Ovary (tissue), 9 donors: ENCODE results near the gene FGD3. TPM values are rescaled to one million over a fixed set of nuclear protein-coding genes. Genes with fewer than 3 reads are reported as not detected.

Experiments
- DNase-seq, 5 donors: peaks; one replicate each; pipeline ENCODE4 v3.0.0-alpha.2; 2019 to 2020
- H3K27ac ChIP-seq, 2 donors: fragments of 200-600 bp; one replicate each; pipeline versions ENCODE4 v1.5.1 to v1.8.0; 2019 to 2022
- H3K27me3 ChIP-seq: fragments of 200-600 bp; one replicate; pipeline ENCODE4 v1.8.0; 2022
- H3K36me3 ChIP-seq: fragments of 200-600 bp; sonication (generic); one replicate; pipeline ENCODE4 v1.5.1; 2019
- H3K4me1 ChIP-seq: one replicate; pipeline ENCODE4 v1.8.1; 2013; ENCODE audit warnings: mild to moderate bottlenecking, moderate library complexity; ENCODE audit not compliant: insufficient read depth
- H3K4me3 ChIP-seq: fragments of 200-600 bp; sonication (generic); one replicate; pipeline ENCODE4 v1.5.1; 2017
- H3K9me3 ChIP-seq, 2 donors: fragments of 200-600 bp in 1 of 2; sonication (generic) in 1 of 2; one replicate each; pipeline versions ENCODE4 v1.5.1 to v1.8.1; 2013 to 2019; ENCODE audit warnings: mild to moderate bottlenecking in 1 of 2, moderate library complexity in 1 of 2
- EP300 ChIP-seq: sonication (generic); formaldehyde crosslinking; IDR thresholded peaks from one replicate; pipeline ENCODE4 v1.6.1; 2017; ENCODE audit warnings: antibody characterized with exemption
- POLR2A ChIP-seq: fragments of 450-650 bp; IDR thresholded peaks from one replicate; pipeline ENCODE4 v1.6.1; 2017; ENCODE audit warnings: antibody characterized with exemption, mild to moderate bottlenecking, moderate library complexity
- WGBS, 3 donors: extraction: QIAGEN DNeasy Blood & Tissue Kit in 1 of 3; methylation state at CpG; one replicate each; pipeline versions ENCODE4 v1.1.5 to v1.1.7; 2013 to 2017; 5-methylcytosine and 5-hydroxymethylcytosine counted together
- intact Hi-C, 4 donors: fragments of 100-400 bp; cut with DNase I; formaldehyde crosslinking; loops; one replicate each; pipeline versions ENCODE4 v1.11.0 to v1.15.1; 2022 to 2023
- polyA plus RNA-seq, 2 donors: library from polyadenylated mRNA; stranded (reverse); fragments of 200-250 nt in 1 of 2; fragments of 350-450 nt in 1 of 2; fragmentation: Illumina TruSeq in 1 of 2; extraction: RNeasy Lipid Tissue Mini Kit (QIAGEN cat#74804) in 1 of 2; gene quantifications; one replicate each; pipeline ENCODE4 v1.2.3, GENCODE V29; 2013 to 2014
- total RNA-seq, 7 donors: library from RNA; depleted of rRNA in 2 of 7; stranded (reverse); fragments of >200 nt in 2 of 7; fragmentation: NEBNext Ultra II Directional in 3 of 7; extraction: Animal tissue kit (Norgen Biotek cat#: 25700) in 3 of 7; gene quantifications; one replicate each; pipeline versions ENCODE4 v1.1.0 to v1.2.4, GENCODE V29; 2016 to 2023
- TF ChIP-seq, protein P1 (sequence below), 3 donors: fragments of 450-650 bp in 2 of 3; fragments of 200-600 bp in 1 of 3; IDR thresholded peaks; one replicate each; pipeline versions ENCODE4 v1.5.1 to v1.8.0; 2016 to 2022; ENCODE audit warnings: antibody characterized with exemption in 3 of 3, mild to moderate bottlenecking in 1 of 3
- donor health status: DM: no; HTN: no; CAD: no; lungs with moderate emphysema.
- donor health status: DM: no; HTN: no; CAD: no.
- donor health status: Bipolar disorder and iron deficiency.
- donor health status: DM: yes; HTN: yes; CAD: no.
- donor health status: DM: no; HTN: no; CAD: no.
- donor health status: DM: yes; HTN: yes; CAD: no.

FGD3 gene
- total and polyA plus RNA-seq, 9 donors: 1.1 to 6.7 (median 2.0) TPM

DNA sequence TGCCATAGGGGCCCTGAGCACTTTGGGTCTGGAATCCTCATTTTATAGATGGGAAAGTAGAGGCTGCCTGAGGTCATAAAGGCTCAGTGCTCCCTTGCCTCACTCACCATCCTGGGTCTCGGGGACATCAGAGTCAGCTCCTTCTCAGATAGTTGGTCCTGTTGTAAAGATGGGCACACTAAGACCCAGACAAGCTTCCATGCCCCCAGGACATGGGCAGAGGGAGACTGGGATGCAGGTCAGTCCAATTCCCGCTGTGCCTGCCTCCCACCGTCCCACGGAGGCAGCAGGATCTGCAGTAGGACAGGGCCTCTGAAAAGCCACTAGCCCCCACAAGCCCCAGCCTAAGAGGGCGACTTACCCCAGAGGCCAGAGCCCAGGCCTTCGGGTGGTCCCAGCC lies 92.1 kb downstream of the FGD3 start:
- TF ChIP-seq, protein P1, sequence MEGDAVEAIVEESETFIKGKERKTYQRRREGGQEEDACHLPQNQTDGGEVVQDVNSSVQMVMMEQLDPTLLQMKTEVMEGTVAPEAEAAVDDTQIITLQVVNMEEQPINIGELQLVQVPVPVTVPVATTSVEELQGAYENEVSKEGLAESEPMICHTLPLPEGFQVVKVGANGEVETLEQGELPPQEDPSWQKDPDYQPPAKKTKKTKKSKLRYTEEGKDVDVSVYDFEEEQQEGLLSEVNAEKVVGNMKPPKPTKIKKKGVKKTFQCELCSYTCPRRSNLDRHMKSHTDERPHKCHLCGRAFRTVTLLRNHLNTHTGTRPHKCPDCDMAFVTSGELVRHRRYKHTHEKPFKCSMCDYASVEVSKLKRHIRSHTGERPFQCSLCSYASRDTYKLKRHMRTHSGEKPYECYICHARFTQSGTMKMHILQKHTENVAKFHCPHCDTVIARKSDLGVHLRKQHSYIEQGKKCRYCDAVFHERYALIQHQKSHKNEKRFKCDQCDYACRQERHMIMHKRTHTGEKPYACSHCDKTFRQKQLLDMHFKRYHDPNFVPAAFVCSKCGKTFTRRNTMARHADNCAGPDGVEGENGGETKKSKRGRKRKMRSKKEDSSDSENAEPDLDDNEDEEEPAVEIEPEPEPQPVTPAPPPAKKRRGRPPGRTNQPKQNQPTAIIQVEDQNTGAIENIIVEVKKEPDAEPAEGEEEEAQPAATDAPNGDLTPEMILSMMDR (IDR thresholded peaks at IDR 0.05): no peak
- TF ChIP-seq POLR2A (no peak), EP300 (no peak)
- Histone ChIP-seq H3K4me3 (no peak overlapping the region), H3K36me3 (no peaks in the 10 kb centered on the region), H3K4me1 (no peaks in the 10 kb centered on the region), H3K9me3 (no peaks in the 10 kb centered on the region), H3K27me3 (no peaks in the 10 kb centered on the region), H3K27ac (no peak overlapping the region)
- no peak for DNase-seq
- WGBS, 3 donors: 77 to 88% (median 78%) methylated on average over 4 to 6 of the region's 6 CpGs
- intact Hi-C loops: no loop called here

DNA sequence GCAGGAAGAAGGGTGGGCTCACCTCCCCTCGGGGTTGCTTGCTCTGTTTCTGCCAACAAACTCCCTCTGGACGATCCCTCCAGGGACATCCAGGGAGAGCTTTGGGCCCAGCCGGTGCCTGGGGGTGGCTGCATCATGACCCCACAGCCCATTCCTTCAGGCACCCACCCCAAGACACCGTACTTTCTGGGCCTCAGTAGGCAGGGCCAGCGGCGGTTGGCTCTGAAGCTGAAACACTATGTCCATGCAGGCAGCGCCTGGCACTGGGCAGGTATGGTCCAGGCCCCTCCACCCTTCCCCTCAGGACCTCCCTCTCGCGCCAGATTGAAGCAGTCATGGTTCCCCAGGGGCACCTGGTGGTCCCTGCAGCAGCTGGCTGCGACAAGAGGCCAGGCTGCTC lies 92.7 kb downstream of the FGD3 start:
- WGBS, 3 donors: 77 to 79% (median 79%) methylated on average over 10 of the region's 10 CpGs
- no peak for DNase-seq
- intact Hi-C loops: no loop called here
- H3K9me3 ChIP-seq: no peaks in the 10 kb centered on the region
- TF ChIP-seq EP300: no peak
- TF ChIP-seq, protein P1 (IDR thresholded peaks at IDR 0.05): no peak
- TF ChIP-seq POLR2A: no peak
- H3K4me3 ChIP-seq: no peak overlapping the region
- H3K4me1 ChIP-seq: no peaks in the 10 kb centered on the region
- H3K27me3 ChIP-seq: no peaks in the 10 kb centered on the region
- H3K27ac ChIP-seq: no peak overlapping the region
- no peaks in the 10 kb centered on the region for H3K36me3 ChIP-seq

DNA sequence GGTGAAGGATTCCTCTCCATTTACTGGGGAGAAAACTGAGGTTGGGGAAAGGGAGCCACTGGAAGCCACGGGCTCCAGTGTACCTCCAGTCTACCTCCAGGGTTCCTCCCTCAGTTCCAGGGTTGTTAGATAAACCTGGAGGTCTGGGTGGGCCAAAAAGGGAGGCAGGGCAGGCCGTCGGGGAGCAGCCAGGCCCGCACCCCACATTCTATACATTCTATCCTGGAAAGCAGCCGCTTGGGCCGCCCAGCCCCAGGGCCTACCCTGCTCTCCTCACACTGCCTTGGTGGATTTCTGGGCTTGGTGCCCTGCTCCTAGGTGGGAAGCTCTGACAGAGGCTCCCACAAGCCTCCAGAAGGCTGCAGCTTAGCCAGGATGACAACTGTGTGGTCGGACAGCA lies 93.1 kb downstream of the FGD3 start:
- H3K9me3 ChIP-seq: no peaks in the 10 kb centered on the region
- no peak overlapping the region for H3K27ac ChIP-seq
- intact Hi-C loops: no loop called here
- no peaks in the 10 kb centered on the region for H3K36me3 ChIP-seq
- WGBS, 3 donors: 78 to 85% (median 82%) methylated on average over 5 to 7 of the region's 7 CpGs
- H3K4me3 ChIP-seq: no peak overlapping the region
- H3K27me3 ChIP-seq: no peaks in the 10 kb centered on the region
- H3K4me1 ChIP-seq: no peaks in the 10 kb centered on the region
- TF ChIP-seq POLR2A (no peak), EP300 (no peak)
- TF ChIP-seq, protein P1 (IDR thresholded peaks at IDR 0.05): no peak
- DNase-seq: no peak

DNA sequence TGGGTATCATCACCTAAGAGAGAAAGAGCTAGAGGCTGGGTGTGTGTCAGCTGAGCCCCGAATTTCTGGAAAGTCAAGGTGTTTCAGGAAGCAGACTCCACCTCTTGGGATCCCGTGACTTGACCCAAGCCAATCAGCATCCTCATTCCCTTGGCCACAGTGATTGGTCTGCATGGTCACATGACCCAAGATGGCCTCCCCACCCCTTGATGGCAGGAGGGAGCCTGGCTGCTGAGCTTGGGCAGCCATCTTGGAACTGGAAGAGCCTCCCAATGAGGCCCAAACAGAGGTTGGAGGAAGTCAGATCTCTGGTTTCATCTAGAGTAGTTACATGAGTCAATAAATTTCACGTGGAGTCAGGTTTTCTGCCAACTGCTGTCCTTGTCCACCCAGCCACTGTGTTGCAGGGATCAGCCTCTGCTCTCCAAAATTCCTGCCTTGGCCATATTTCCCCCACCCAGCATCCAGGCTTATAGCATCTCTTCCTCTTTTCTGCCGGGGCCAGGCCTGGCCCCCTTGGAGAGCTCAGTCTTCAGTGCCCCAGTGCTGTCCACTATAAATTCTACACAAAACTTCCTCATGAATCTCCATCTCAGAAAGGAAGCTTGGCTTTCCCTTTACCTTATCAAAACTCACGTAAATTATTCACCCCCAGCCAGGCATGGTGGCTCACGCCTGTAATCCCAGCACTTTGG lies 93.9 kb downstream of the FGD3 start:
- WGBS, 3 donors: 91 to 94% (median 93%) methylated on average over 6 of the region's 6 CpGs

More for the DNA sequence above, 93.9 kb downstream of the FGD3 start:
- no peaks in the 10 kb centered on the region for H3K4me1 ChIP-seq
- H3K27ac ChIP-seq: no peak overlapping the region
- intact Hi-C loops: no loop called here
- TF ChIP-seq EP300 (no peak), POLR2A (no peak)
- TF ChIP-seq, protein P1 (IDR thresholded peaks at IDR 0.05): no peak
- DNase-seq: no peak
- H3K9me3 ChIP-seq: no peaks in the 10 kb centered on the region
- H3K36me3 ChIP-seq: no peaks in the 10 kb centered on the region
- H3K27me3 ChIP-seq: no peaks in the 10 kb centered on the region
- H3K4me3 ChIP-seq: no peak overlapping the region
